Mononuclear cell (primary cell): ENCODE results near the gene FOXC1. TPM values are rescaled to one million over a fixed set of nuclear protein-coding genes. Genes with fewer than 3 reads are reported as not detected.

Source experiments
- H3K27me3 ChIP-seq: 2 replicates; pipeline ENCODE4 v1.6.0; 2011; ENCODE audit warnings: low read length, control low read depth; ENCODE audit not compliant: insufficient read depth
- H3K4me1 ChIP-seq: 2 replicates; pipeline ENCODE4 v1.5.1; 2011; ENCODE audit warnings: mild to moderate bottlenecking, low read length, control low read depth; ENCODE audit not compliant: insufficient read depth
- H3K4me3 ChIP-seq: 2 replicates; pipeline ENCODE4 v1.5.1; 2011; ENCODE audit warnings: mild to moderate bottlenecking, low read length, moderate library complexity
- H3K9me3 ChIP-seq: 2 replicates; pipeline ENCODE4 v1.5.1; 2011; ENCODE audit warnings: low read depth, mild to moderate bottlenecking, control low read depth, low read length
- total RNA-seq: library from RNA; depleted of rRNA; stranded (reverse); fragments of >200 nt; gene quantifications from one replicate; pipeline ENCODE4 v1.2.3, GENCODE V29; 2012

FOXC1 gene
- total RNA-seq, 1 donor, result 0.10 TPM

GRCh38 chr6:1601158-1602048 lies 8.3 kb upstream of the FOXC1 start:
- H3K9me3 ChIP-seq, result no peaks in the 10 kb centered on the region
- H3K4me3 ChIP-seq, result no peak overlapping the region
- peaks cover 91% of the 10 kb centered on the region for H3K27me3 ChIP-seq
- peaks cover 17% of the 10 kb centered on the region for H3K4me1 ChIP-seq

GRCh38 chr6:1602049-1602713 lies 7.5 kb upstream of the FOXC1 start:
- no peaks in the 10 kb centered on the region for H3K9me3 ChIP-seq
- peaks cover 91% of the 10 kb centered on the region for H3K27me3 ChIP-seq
- H3K4me3 ChIP-seq, result no peak overlapping the region
- peaks cover 24% of the 10 kb centered on the region for H3K4me1 ChIP-seq

- Histone ChIP-seq H3K4me1 (peaks cover 39% of the 10 kb centered on the region), H3K4me3 (no peak overlapping the region), H3K27me3 (peaks cover 96% of the 10 kb centered on the region), H3K9me3 (no peaks in the 10 kb centered on the region)
Measured at GRCh38 chr6:1603708-1604107, 6.0 kb upstream of the FOXC1 start.

GRCh38 chr6:1604158-1605003 lies 5.3 kb upstream of the FOXC1 start:
- Histone ChIP-seq H3K4me3 (no peak overlapping the region), H3K27me3 (peaks cover 98% of the 10 kb centered on the region), H3K9me3 (no peaks in the 10 kb centered on the region), H3K4me1 (peaks cover 46% of the 10 kb centered on the region)

- Histone ChIP-seq H3K27me3 (peaks cover 89% of the 10 kb centered on the region), H3K4me1 (peaks cover 47% of the 10 kb centered on the region), H3K4me3 (no peak overlapping the region)
Measured at GRCh38 chr6:1605004-1605892, 4.5 kb upstream of the FOXC1 start.

GRCh38 chr6:1605893-1606779 lies 3.6 kb upstream of the FOXC1 start:
- no peak overlapping the region for H3K4me3 ChIP-seq
- H3K27me3 ChIP-seq, result peaks cover 84% of the 10 kb centered on the region
- H3K9me3 ChIP-seq, result no peaks in the 10 kb centered on the region
- peaks cover 55% of the 10 kb centered on the region for H3K4me1 ChIP-seq

More at GRCh38 chr6:1605004-1605892, 4.5 kb upstream of the FOXC1 start:
- no peaks in the 10 kb centered on the region for H3K9me3 ChIP-seq

DNA sequence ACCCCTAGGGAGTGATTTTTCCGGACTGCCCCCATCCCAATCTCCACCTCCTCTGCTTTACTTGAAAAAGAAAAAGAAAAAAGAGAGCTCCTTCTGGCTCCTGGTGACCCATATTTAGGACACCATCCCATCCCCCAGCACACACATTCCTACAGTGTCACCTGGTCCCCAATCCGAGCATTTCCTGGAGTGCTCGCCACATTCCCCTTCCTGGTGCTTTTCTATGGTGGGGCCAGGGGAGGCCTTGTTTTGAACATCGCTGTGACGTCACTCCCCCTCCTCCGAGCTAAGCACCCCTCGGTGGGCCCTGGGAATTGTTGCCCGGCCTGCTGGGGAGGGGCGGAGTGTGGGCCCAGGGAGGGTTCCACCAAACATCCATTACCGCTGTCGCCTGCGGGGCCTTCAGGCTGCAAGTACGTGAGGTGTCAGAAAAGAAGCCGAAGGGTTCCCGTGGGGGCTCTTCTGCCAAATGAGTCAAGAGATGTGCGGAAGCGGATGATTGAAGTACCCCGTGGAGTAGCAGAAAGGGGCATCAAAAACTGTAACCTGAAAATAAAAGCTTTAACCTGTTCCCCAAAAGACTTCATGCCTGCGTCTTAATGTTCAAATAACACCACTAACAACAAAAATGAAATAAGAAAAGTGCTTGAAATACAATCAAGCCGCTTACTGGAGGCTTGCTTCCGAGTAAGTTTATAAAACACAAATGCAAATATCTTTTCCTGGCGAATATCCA lies 2.8 kb upstream of the FOXC1 start:
- H3K9me3 ChIP-seq, result no peaks in the 10 kb centered on the region
- peaks cover 61% of the 10 kb centered on the region for H3K4me1 ChIP-seq
- no peak overlapping the region for H3K4me3 ChIP-seq
- peaks cover 79% of the 10 kb centered on the region for H3K27me3 ChIP-seq

DNA sequence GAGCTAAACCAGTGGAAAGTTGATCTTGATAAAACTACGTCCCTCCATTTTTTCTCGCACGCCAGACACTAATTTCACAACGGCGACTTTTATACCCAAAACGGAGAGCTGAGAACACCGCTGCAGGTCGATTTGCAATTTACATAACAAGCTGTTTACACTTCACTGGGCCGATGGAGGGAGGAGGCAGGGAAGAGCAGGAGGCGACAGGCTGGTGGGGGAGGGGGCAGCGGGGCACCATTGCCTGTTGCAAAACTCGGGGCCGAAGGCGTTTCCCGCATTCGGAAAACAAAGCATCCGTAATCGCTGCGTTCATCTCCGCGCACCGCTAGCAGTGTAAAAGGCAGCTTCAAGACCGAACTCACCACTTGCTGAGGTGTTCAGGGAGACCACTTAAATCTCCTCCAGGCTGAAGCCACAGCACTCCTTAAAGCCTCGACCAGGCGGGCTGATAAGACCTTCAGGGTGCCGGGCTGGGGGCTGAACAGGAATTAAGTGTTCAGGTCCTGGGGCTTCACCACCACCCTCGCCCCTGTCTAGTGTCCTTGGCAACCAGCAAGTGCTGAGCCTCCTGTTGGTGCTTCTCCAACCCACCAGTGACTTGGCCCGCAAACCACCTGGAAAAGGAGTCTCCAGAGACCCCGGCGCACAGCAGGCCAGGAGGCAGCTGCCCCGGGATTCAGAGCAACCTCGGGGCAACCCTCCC lies 2.0 kb upstream of the FOXC1 start:
- H3K4me1 ChIP-seq, result peaks cover 65% of the 10 kb centered on the region

DNA sequence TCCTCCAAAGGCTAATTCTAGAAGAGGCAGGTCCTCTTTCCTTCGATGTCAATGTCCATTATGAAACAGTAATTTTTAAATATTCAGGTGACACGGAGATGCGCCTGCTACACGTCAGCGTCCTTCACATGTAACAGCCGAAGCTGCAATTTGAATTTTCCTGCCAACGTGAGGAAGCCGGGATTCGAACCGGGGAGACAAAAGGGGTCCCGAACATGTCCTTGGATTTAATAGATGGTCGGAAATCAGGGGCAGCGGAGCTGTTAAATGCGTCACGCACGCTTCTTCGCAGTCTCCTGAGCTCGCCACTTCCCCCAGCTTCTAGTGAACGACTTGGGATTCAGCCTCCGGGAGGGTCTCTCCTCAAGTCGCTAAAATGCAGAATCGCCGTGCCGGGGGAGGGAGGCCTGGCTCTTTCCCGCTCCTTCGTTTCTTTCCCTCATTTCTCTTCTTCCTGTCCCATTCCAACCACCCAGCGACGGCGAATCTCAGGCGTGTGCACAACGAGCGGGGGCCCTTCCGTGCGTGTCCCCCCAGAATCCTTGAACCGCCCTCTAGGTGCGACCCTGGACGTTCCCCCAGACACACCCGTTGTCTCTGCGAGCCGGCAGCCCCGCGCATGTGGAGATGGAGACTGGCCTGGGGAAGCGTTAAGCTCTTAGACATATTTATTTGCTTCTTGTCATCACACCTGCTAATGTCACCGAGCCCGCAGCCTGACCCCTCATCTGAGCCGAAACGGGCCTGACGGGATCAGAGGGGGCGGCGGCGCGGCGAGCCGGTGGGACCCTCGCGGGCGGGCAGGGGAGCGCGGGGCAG lies 1.3 kb upstream of the FOXC1 start:
- H3K27me3 ChIP-seq, result peaks cover 79% of the 10 kb centered on the region
- H3K4me3 ChIP-seq, result no peak overlapping the region
- peaks cover 65% of the 10 kb centered on the region for H3K4me1 ChIP-seq
- no peaks in the 10 kb centered on the region for H3K9me3 ChIP-seq

More for the DNA sequence above, 2.0 kb upstream of the FOXC1 start:
- H3K27me3 ChIP-seq, result peaks cover 79% of the 10 kb centered on the region
- no peak overlapping the region for H3K4me3 ChIP-seq
- no peaks in the 10 kb centered on the region for H3K9me3 ChIP-seq

DNA sequence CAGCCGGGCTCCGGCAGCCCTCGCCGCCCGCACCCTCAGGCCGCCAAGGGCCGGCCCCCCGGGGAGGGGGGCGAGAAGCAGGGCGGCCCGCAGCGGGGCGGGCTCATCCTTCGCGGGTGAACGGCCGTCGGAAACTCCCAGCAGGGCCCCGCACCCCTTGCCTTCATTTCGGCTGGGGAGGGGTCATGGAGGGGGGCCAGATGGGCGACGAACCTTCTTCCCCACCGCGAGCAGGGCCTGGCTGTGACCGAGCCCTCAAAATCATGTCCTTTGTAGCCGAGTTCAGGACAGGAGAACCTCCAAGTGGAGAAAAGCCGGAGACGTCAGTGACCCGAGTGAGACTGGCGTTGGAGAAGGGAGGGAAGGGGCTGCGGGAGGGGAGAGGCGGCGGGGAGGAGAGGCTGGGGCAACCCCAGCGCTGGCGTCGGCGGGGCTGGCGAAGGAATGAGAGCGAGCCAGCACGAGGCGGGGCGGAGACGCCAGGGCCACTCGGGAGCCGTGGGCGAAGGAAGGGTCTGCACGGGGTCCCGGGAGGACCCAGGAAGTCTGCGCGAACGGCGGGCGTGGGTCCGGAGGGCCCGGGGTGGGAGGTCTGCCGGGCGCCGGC lies 571 bp upstream of the FOXC1 start:
- Histone ChIP-seq H3K4me1 (peaks cover 69% of the 10 kb centered on the region), H3K4me3 (no peak overlapping the region), H3K9me3 (no peaks in the 10 kb centered on the region), H3K27me3 (peaks cover 79% of the 10 kb centered on the region)

DNA sequence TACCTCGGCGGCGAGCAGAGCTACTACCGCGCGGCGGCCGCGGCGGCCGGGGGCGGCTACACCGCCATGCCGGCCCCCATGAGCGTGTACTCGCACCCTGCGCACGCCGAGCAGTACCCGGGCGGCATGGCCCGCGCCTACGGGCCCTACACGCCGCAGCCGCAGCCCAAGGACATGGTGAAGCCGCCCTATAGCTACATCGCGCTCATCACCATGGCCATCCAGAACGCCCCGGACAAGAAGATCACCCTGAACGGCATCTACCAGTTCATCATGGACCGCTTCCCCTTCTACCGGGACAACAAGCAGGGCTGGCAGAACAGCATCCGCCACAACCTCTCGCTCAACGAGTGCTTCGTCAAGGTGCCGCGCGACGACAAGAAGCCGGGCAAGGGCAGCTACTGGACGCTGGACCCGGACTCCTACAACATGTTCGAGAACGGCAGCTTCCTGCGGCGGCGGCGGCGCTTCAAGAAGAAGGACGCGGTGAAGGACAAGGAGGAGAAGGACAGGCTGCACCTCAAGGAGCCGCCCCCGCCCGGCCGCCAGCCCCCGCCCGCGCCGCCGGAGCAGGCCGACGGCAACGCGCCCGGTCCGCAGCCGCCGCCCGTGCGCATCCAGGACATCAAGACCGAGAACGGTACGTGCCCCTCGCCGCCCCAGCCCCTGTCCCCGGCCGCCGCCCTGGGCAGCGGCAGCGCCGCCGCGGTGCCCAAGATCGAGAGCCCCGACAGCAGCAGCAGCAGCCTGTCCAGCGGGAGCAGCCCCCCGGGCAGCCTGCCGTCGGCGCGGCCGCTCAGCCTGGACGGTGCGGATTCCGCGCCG lies 994 bp downstream of the FOXC1 start:
- no peak overlapping the region for H3K4me3 ChIP-seq
- H3K27me3 ChIP-seq, result peaks cover 75% of the 10 kb centered on the region
- peaks cover 64% of the 10 kb centered on the region for H3K4me1 ChIP-seq
- H3K9me3 ChIP-seq, result no peaks in the 10 kb centered on the region
